GM13977 (cell line): ENCODE results near the gene MMD2.

Experiments used
- DNase-seq: peaks from one replicate; pipeline ENCODE4 v3.0.0; 2012; ENCODE audit warnings: low spot score
- in situ Hi-C: fragments of 300-500 bp; cut with MboI; formaldehyde crosslinking; loops from one replicate; pipeline ENCODE4 v1.12.0; 2022; ENCODE audit warnings: low sequenced_read_pairs, low pct_unique_long_range_greater_than_20kb, mixed read lengths, inconsistent platforms; ENCODE audit not compliant: unreplicated experiment
- TF ChIP-seq, protein P1 (sequence below): IDR thresholded peaks from 2 replicates; pipeline ENCODE4 v1.5.1; 2012; ENCODE audit warnings: mild to moderate bottlenecking, control low read depth; ENCODE audit not compliant: insufficient read depth; ENCODE audit errors: extremely low read depth, missing control alignments

The MMD2 gene

GRCh38 chr7:4861227-4861626 is 97.8 kb downstream of the MMD2 start:
- TF ChIP-seq, protein P1, sequence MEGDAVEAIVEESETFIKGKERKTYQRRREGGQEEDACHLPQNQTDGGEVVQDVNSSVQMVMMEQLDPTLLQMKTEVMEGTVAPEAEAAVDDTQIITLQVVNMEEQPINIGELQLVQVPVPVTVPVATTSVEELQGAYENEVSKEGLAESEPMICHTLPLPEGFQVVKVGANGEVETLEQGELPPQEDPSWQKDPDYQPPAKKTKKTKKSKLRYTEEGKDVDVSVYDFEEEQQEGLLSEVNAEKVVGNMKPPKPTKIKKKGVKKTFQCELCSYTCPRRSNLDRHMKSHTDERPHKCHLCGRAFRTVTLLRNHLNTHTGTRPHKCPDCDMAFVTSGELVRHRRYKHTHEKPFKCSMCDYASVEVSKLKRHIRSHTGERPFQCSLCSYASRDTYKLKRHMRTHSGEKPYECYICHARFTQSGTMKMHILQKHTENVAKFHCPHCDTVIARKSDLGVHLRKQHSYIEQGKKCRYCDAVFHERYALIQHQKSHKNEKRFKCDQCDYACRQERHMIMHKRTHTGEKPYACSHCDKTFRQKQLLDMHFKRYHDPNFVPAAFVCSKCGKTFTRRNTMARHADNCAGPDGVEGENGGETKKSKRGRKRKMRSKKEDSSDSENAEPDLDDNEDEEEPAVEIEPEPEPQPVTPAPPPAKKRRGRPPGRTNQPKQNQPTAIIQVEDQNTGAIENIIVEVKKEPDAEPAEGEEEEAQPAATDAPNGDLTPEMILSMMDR = no peak
- in situ Hi-C loops = no loop called here
- DNase-seq = no peak

DNA sequence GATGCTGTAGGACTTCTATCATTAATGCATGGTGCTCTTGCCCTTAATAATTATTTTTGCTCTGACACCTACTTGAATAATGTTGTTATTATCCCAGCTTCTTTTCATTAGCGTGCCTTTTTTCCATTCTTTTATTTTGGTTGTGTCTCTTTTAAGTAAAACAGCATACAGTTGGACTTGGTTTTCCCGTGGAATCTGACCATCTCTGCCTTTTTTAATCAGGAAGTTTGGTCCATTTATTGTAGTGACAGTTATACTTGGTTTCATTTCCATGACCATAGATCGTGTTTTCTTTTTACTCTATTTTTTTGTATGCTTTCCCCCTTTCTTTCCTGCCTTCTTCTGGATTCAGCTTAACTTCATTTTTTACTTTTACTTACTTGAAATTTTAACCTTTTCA is 101.8 kb downstream of the MMD2 start:
- no peak for DNase-seq
- in situ Hi-C loops = no loop called here
- TF ChIP-seq, protein P1 = no peak

GRCh38 chr7:4856336-4857057 is 102.5 kb downstream of the MMD2 start:
- in situ Hi-C loops = no loop called here
- TF ChIP-seq, protein P1 = no peak
- DNase-seq = no peak
